HEK293T (cell line): ENCODE data around the gene GDF2.

Source experiments
- ARNT ChIP-seq: fragments of 450-650 bp; IDR thresholded peaks from 2 replicates; pipeline ENCODE4 v1.6.1; 2017; ENCODE audit warnings: mild to moderate bottlenecking
- ELF4 ChIP-seq: fragments of 450-650 bp; IDR thresholded peaks from 2 replicates; pipeline ENCODE4 v1.6.1; 2017; ENCODE audit warnings: antibody characterized with exemption
- FOXK2 ChIP-seq: fragments of 450-650 bp; IDR thresholded peaks from 2 replicates; pipeline ENCODE4 v1.6.1; 2016; ENCODE audit warnings: mild to moderate bottlenecking
- FOXM1 ChIP-seq: fragments of 450-650 bp; IDR thresholded peaks from 2 replicates; pipeline ENCODE4 v1.6.1; 2017; ENCODE audit warnings: mild to moderate bottlenecking, borderline replicate concordance
- SP1 ChIP-seq: fragments of 450-650 bp; IDR thresholded peaks from 2 replicates; pipeline ENCODE4 v1.6.1; 2017
- TARDBP ChIP-seq: fragments of 450-650 bp; IDR thresholded peaks from 2 replicates; pipeline ENCODE4 v1.6.1; 2016
- ZNF384 ChIP-seq: fragments of 450-650 bp; IDR thresholded peaks from 2 replicates; pipeline ENCODE4 v1.6.1; 2016

DNA sequence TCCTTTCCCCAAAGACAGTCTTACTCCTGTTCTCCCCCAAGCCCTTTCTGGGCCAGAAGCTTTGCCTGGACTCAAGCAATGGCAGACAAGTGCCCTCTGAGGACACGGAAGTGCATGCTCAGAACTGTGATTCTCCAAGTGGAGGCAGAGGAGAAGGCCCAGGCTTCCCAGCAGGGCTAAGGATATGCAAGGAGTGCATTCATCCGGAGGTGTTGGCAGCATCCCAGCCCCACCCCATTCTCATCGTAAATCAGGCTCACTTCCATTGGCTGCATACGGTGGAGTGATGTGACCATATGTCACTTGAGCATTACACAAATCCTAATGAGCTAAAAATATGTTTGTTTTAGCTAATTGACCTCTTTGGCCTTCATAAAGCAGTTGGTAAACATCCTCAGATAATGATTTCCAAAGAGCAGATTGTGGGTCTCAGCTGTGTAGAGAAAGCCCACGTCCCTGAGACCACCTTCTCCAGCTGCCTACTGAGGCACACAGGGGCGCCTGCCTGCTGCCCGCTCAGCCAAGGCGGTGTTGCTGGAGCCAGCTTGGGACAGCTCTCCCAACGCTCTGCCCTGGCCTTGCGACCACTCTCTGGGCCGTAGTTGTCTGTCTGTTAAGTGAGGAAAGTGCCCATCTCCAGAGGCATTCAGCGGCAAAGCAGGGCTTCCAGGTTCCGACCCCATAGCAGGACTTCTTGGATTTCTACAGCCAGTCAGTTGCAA is 24.5 kb downstream of the GDF2 start:
- TF ChIP-seq FOXK2 (no peak), SP1 (no peak), ELF4 (no peak), ZNF384 (no peak), TARDBP (no peak), ARNT (no peak), FOXM1 (no peak)
